ENCODE measurements around the gene LSR.

The LSR gene

DNA sequence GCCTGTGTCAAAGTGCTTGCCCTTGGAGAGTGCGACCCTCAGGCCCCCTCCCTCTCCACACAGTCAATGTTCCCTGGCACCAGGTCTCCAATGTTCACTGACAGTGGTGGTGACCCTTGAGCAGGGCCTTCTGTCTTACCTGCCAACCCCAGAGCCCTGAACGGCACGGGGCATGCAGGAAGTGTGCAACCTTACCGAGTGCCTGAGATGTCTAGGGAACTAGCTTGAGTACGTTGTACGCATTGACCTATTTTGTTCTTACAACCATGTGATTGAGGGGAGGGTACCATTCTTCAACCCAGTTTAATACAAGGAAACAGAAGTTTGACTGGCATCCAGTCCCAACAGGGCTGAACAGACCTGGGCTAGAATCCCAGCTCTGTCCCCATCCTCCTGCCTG lies 56.4 kb downstream of the LSR start:
- Histone ChIP-seq H3K4me2 (ENCODE audit: low read length) (no peak overlapping the region), H3K36me3 (ENCODE audit: insufficient read depth, low read length) (no peaks in the 10 kb centered on the region), H3K4me1 (ENCODE audit: control insufficient read depth, insufficient read depth, low read length) (no peaks in the 10 kb centered on the region), H3K27me3 (ENCODE audit: control insufficient read depth, insufficient read depth, low read length) (peaks cover 28% of the 10 kb centered on the region), H3K4me3 (ENCODE audit: low read length) (no peak overlapping the region), H3K9me3 (replicated peaks; ENCODE audit: low read length) (no peaks in the 10 kb centered on the region), H3K9ac (ENCODE audit: low read depth, low read length) (no peak overlapping the region)

DNA sequence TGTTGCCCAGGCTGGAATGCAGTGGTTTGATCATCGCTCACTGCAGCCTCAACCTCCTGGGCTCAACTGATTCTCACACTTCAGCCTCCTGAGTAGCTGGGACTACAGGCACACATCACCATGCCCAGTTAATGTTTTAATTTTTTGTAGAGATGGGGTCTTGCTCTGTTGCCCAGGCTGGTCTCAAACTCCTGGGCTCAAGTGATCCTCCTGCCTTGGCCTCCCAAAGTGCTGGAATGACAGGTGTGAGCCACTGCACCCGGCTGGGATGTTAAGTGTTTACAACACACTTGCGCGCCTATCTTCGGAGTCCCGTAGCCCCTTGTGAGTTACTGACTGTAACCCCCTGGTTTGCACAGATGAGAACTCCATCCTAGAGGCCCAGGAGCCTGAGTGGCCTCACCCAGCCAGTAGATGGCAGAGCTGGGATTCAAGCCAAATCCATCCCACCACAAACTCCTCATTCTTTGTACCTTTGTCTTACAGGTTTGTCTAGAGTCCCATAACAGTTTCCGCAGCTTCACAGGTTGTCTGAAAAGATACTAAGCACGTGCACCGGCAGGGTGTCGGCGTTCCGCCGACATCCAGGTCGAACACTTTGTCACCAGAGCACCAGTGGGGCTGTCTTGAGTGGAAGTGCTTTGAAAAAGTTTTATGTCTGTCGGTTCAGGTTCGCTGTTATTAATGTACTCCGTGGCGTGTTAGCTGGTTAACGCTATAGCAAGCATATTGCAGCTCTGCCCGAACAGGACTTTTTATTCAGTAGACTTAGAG lies 57.9 kb downstream of the LSR start:
- H3K9ac ChIP-seq (ENCODE audit: low read depth, low read length), result no peak overlapping the region
- peaks cover 30% of the 10 kb centered on the region for H3K27me3 ChIP-seq (ENCODE audit: control insufficient read depth, insufficient read depth, low read length)
- H3K4me3 ChIP-seq (ENCODE audit: low read length), result no peak overlapping the region
- H3K4me2 ChIP-seq (ENCODE audit: low read length), result no peak overlapping the region
- H3K4me1 ChIP-seq (ENCODE audit: control insufficient read depth, insufficient read depth, low read length), result no peaks in the 10 kb centered on the region
- no peaks in the 10 kb centered on the region for H3K36me3 ChIP-seq (ENCODE audit: insufficient read depth, low read length)
- no peaks in the 10 kb centered on the region for H3K9me3 ChIP-seq (replicated peaks; ENCODE audit: low read length)

DNA sequence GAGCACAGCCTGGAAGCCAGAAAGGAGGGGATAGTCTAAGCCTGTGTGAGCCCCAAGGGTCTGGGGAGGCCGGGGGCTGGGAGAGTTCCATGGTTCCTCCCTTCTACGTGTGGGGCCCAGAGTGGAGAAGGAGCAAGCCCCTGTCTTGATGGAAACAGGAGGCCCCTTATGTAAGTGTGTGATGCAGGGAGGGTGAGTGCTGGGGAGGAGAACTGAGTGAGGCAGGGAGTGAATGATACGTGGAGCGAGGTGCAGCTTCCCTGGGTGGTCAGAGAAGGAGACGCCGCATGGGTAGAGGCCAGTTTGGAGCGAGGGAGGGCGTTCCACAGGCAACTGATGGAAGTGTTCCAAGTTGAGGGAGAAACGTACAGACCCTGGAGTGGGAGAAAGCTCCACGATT lies 59.1 kb downstream of the LSR start:
- H3K36me3 ChIP-seq (ENCODE audit: insufficient read depth, low read length), result no peaks in the 10 kb centered on the region
- no peaks in the 10 kb centered on the region for H3K4me1 ChIP-seq (ENCODE audit: control insufficient read depth, insufficient read depth, low read length)

DNA sequence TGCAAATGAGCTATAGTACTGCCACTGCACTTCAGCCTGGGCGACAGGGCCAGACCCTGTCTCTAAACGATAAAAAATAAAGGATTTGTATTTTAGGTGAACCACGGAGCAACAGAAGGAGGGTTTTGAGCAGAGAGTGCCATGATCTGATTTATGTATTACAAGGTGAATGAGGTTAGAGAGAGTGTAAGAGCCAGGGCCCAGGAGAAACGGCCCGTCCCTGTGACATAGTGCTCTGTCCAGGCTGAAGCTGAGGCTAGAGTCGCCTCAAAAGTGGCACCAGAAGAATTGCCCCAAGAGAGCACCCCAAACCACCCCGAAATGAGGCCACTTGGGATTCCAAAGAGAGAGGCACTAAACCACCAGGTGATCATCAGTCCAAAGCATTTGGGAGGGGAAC lies 60.1 kb downstream of the LSR start:
- Histone ChIP-seq H3K4me3 (ENCODE audit: low read length) (no peak overlapping the region), H3K9ac (ENCODE audit: low read depth, low read length) (no peak overlapping the region), H3K9me3 (replicated peaks; ENCODE audit: low read length) (no peaks in the 10 kb centered on the region), H3K4me1 (ENCODE audit: control insufficient read depth, insufficient read depth, low read length) (no peaks in the 10 kb centered on the region), H3K36me3 (ENCODE audit: insufficient read depth, low read length) (no peaks in the 10 kb centered on the region), H3K4me2 (ENCODE audit: low read length) (no peak overlapping the region), H3K27me3 (ENCODE audit: control insufficient read depth, insufficient read depth, low read length) (peaks cover 19% of the 10 kb centered on the region)

More for the DNA sequence above, 59.1 kb downstream of the LSR start:
- Histone ChIP-seq H3K4me3 (ENCODE audit: low read length) (no peak overlapping the region), H3K9ac (ENCODE audit: low read depth, low read length) (no peak overlapping the region), H3K27me3 (ENCODE audit: control insufficient read depth, insufficient read depth, low read length) (peaks cover 24% of the 10 kb centered on the region), H3K9me3 (replicated peaks; ENCODE audit: low read length) (no peaks in the 10 kb centered on the region), H3K4me2 (ENCODE audit: low read length) (no peak overlapping the region)

DNA sequence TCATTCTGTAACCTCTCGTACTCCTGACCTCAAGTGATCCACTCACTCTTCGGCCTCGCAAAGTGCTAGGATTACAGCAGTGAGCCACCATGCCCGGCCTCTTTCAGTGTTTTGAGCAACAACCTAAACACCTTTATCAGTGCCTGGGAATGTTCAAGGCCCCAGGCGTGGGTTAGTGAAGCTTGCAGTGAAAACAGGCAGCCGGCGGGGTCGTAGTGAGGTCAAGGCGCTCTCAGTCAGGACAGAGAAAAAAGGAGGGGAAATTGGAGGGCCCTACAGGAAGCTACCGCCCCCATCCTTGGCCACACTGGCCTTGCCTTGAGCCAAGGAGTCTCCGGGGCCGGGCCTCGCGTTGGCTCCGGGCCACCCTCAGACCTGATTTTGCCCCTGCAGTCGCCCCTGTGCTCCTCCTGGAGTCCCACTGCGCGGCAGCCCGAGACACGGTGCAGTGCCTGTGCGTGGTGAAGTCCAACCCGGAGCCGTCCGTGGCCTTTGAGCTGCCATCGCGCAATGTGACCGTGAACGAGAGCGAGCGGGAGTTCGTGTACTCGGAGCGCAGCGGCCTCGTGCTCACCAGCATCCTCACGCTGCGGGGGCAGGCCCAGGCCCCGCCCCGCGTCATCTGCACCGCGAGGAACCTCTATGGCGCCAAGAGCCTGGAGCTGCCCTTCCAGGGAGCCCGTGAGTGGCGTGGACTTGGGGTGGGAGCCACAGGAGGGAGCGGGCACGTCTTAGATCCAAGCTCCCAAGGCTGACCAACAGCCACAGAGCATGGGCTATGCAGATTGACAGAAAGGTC lies 60.9 kb downstream of the LSR start:
- H3K9ac ChIP-seq (ENCODE audit: low read depth, low read length), result no peak overlapping the region
- H3K4me2 ChIP-seq (ENCODE audit: low read length), result no peak overlapping the region
- no peaks in the 10 kb centered on the region for H3K9me3 ChIP-seq (replicated peaks; ENCODE audit: low read length)
- H3K4me1 ChIP-seq (ENCODE audit: control insufficient read depth, insufficient read depth, low read length), result no peaks in the 10 kb centered on the region
- H3K4me3 ChIP-seq (ENCODE audit: low read length), result no peak overlapping the region
- H3K36me3 ChIP-seq (ENCODE audit: insufficient read depth, low read length), result no peaks in the 10 kb centered on the region
- peaks cover 19% of the 10 kb centered on the region for H3K27me3 ChIP-seq (ENCODE audit: control insufficient read depth, insufficient read depth, low read length)

DNA sequence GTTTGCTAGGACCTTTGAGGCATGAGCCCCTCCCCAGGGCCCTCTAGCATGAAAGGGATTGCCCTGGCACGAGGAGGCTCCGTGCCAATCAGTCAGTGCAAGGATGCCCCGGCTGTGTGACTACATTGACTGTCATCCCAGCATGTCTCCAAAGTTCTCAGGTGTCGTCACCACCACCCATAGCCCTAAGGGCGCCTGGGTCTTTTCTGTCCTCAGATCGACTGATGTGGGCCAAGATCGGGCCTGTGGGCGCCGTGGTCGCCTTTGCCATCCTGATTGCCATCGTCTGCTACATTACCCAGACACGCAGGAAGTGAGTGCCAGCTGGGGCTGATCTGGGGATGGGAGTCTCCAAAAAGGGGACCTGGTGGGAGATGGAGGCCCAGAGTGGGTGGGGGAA lies 61.5 kb downstream of the LSR start:
- Histone ChIP-seq H3K9ac (ENCODE audit: low read depth, low read length) (no peak overlapping the region), H3K4me3 (ENCODE audit: low read length) (no peak overlapping the region), H3K9me3 (replicated peaks; ENCODE audit: low read length) (no peaks in the 10 kb centered on the region), H3K4me2 (ENCODE audit: low read length) (no peak overlapping the region), H3K4me1 (ENCODE audit: control insufficient read depth, insufficient read depth, low read length) (no peaks in the 10 kb centered on the region), H3K27me3 (ENCODE audit: control insufficient read depth, insufficient read depth, low read length) (peaks cover 19% of the 10 kb centered on the region), H3K36me3 (ENCODE audit: insufficient read depth, low read length) (no peaks in the 10 kb centered on the region)

DNA sequence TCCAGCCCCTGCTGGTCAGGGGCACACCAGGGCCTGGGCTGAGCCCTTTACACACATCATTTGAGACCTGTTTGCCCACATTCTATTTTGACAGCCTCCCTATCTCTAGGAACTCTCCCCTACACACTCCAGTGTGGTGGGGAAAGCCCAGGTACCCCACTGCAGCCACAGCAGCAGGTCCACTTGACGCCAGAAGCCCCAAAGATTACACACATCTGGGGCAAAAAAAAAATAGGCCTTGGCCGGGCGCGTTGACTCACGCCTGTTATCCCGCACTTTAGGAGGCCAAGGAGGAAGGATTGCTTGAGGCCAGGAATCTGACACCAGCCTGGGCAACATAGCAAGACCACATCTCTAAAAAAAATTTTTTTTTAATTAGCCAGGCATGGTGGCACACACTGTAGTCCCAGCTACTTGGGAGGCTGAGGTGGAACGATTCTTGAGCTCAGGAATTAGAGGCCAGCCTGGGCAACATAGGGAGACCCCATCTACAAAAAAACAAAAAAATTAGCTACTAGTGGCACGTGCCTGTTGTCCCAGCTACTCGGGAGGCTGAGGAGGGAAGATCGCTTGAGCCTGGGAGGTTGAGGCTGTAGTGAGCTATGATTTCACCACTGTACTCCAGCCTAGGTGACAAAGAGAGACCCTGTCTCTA lies 62.1 kb downstream of the LSR start:
- peaks cover 19% of the 10 kb centered on the region for H3K27me3 ChIP-seq (ENCODE audit: control insufficient read depth, insufficient read depth, low read length)
- no peak overlapping the region for H3K4me2 ChIP-seq (ENCODE audit: low read length)
- H3K4me1 ChIP-seq (ENCODE audit: control insufficient read depth, insufficient read depth, low read length), result no peaks in the 10 kb centered on the region
- H3K9me3 ChIP-seq (replicated peaks; ENCODE audit: low read length), result no peaks in the 10 kb centered on the region
- H3K36me3 ChIP-seq (ENCODE audit: insufficient read depth, low read length), result no peaks in the 10 kb centered on the region
- no peak overlapping the region for H3K4me3 ChIP-seq (ENCODE audit: low read length)
- no peak overlapping the region for H3K9ac ChIP-seq (ENCODE audit: low read depth, low read length)

DNA sequence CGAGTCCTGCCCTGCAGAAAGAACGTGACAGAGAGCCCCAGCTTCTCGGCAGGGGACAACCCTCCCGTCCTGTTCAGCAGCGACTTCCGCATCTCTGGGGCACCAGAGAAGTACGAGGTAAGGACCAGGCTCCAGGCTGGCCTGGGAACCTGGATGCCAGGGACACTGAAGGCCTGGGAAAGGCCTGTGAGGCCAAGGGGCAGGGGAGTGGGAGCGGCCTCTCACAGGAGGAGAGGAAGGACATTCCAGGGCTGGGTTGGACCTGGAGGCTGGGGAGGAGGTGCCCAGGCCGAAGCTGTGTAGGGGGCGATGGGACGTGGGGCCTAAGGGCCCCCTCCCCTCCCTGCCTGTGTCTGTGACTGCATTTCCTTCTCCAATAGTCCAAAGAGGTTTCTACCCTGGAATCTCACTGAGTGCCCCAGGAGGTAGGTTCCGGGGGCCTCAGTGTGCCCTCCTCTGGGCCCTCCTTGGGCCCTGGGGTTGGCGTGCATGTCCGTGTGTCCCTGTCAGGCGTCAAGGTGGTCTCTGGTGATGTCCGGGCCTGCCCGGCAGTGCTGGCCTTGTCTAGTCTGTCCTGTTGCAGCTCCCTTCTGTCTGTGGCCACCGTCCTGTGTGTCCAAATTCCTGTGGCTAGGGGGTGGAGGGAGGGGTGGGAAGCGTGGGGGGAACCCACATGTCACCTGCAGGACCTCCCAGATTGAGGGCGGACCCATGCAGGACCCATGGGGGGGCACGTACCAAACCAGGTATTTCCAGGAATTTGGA lies 63.3 kb downstream of the LSR start:
- Histone ChIP-seq H3K4me1 (ENCODE audit: control insufficient read depth, insufficient read depth, low read length) (no peaks in the 10 kb centered on the region), H3K9ac (ENCODE audit: low read depth, low read length) (no peak overlapping the region), H3K4me3 (ENCODE audit: low read length) (no peak overlapping the region), H3K4me2 (ENCODE audit: low read length) (no peak overlapping the region), H3K27me3 (ENCODE audit: control insufficient read depth, insufficient read depth, low read length) (peaks cover 19% of the 10 kb centered on the region), H3K9me3 (replicated peaks; ENCODE audit: low read length) (no peaks in the 10 kb centered on the region), H3K36me3 (ENCODE audit: insufficient read depth, low read length) (no peaks in the 10 kb centered on the region)

DNA sequence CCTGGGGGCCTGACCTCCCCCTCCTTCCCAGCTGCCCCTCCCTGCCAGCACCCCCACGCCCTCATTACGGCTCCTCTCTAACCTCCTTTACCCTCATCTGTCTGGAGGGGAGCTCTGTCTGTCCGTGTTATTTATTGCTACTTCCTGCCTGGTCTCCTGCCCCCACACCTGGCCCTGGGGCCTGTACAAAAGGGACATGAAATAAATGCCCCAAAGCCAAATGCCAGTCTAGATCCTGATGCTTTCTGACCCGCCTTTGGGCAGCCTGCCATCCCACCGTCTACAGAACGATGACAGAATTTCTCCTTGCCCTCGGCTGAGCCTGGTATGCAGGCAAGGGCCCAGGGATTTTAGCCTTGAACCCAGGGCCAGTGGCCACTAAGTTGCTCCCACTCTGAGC lies 64.8 kb downstream of the LSR start:
- H3K4me3 ChIP-seq (ENCODE audit: low read length), result no peak overlapping the region
- H3K36me3 ChIP-seq (ENCODE audit: insufficient read depth, low read length), result no peaks in the 10 kb centered on the region
- no peak overlapping the region for H3K4me2 ChIP-seq (ENCODE audit: low read length)
- H3K9ac ChIP-seq (ENCODE audit: low read depth, low read length), result no peak overlapping the region
- peaks cover 15% of the 10 kb centered on the region for H3K27me3 ChIP-seq (ENCODE audit: control insufficient read depth, insufficient read depth, low read length)
- peaks cover 3% of the 10 kb centered on the region for H3K4me1 ChIP-seq (ENCODE audit: control insufficient read depth, insufficient read depth, low read length)
- no peaks in the 10 kb centered on the region for H3K9me3 ChIP-seq (replicated peaks; ENCODE audit: low read length)

DNA sequence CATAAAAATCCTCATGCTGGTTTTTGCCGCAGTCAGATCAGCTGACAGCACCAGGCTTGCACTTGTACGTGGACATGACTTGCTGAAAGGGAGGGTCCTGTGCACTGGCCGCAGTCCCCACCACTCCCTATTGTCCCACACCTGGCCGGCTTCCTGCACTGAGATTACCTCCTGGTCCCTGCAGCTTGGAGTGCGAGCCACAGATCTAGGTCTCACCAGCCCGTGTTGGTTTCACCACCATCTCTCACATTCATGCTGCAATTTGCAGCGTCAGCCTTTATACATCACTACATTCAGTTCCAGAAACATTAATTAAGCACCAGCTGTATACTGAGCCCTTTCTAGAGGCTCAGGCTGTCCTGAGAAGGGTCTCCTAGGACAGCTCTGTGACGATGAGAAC lies 65.2 kb downstream of the LSR start:
- no peaks in the 10 kb centered on the region for H3K9me3 ChIP-seq (replicated peaks; ENCODE audit: low read length)
- H3K4me1 ChIP-seq (ENCODE audit: control insufficient read depth, insufficient read depth, low read length), result peaks cover 7% of the 10 kb centered on the region
- H3K4me3 ChIP-seq (ENCODE audit: low read length), result no peak overlapping the region
- no peak overlapping the region for H3K9ac ChIP-seq (ENCODE audit: low read depth, low read length)
- peaks cover 11% of the 10 kb centered on the region for H3K27me3 ChIP-seq (ENCODE audit: control insufficient read depth, insufficient read depth, low read length)
- H3K36me3 ChIP-seq (ENCODE audit: insufficient read depth, low read length), result no peaks in the 10 kb centered on the region
- no peak overlapping the region for H3K4me2 ChIP-seq (ENCODE audit: low read length)

DNA sequence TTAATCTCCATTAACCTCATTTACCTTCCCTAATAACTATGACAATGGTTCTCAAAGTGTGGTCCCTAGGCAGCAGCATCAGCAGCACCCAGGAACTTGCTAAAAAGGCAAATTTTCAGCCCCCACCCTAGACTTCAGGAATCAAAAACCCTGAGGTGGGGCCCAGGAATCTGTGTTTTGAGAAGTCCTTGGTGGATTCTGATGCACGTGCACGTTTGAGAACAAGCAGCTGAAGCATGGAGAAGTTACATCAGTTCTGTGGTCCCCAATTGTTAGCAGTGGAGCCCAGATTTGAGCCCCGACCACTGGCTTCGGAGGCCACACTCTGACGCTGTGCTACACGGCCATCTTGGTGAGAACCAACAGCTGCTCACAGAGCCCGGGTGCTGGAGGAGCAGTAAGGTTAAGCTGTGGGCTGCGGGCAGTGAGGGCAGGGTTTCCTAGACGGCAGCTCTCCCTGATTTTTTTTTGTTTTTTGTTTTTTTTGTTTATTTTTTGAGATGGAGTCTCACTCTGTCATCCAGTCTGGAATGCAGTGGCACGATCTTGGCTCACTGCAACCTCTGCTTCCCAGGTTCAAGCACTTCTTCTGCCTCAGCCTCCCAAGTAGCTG lies 66.2 kb downstream of the LSR start:
- H3K27me3 ChIP-seq (ENCODE audit: control insufficient read depth, insufficient read depth, low read length), result peaks cover 7% of the 10 kb centered on the region
- no peak overlapping the region for H3K4me2 ChIP-seq (ENCODE audit: low read length)
- H3K4me3 ChIP-seq (ENCODE audit: low read length), result no peak overlapping the region
- H3K4me1 ChIP-seq (ENCODE audit: control insufficient read depth, insufficient read depth, low read length), result peaks cover 13% of the 10 kb centered on the region
- no peaks in the 10 kb centered on the region for H3K36me3 ChIP-seq (ENCODE audit: insufficient read depth, low read length)
- H3K9me3 ChIP-seq (replicated peaks; ENCODE audit: low read length), result no peaks in the 10 kb centered on the region
- no peak overlapping the region for H3K9ac ChIP-seq (ENCODE audit: low read depth, low read length)

Data from skeletal muscle satellite cell (primary cell).